GM18499 (cell line): ENCODE measurements around the gene CHSY1.

ENCODE experiments used
- ATAC-seq: cut with Tn5 transposase; IDR thresholded peaks from one replicate; pipeline ENCODE4 v1.9.1; 2021; ENCODE audit warnings: moderate number of reproducible peaks; ENCODE audit not compliant: insufficient read depth, unreplicated experiment

The CHSY1 gene

GRCh38 chr15:101176625-101177024 is 75.2 kb downstream of the CHSY1 start:
- no peak for ATAC-seq

- no peak for ATAC-seq
Measured at GRCh38 chr15:101175401-101175800, 76.4 kb downstream of the CHSY1 start.

GRCh38 chr15:101174152-101174920 is 77.5 kb downstream of the CHSY1 start:
- no peak for ATAC-seq

GRCh38 chr15:101173233-101174119 is 78.4 kb downstream of the CHSY1 start:
- ATAC-seq: no peak

- no peak for ATAC-seq
Measured at GRCh38 chr15:101172501-101173071, 79.3 kb downstream of the CHSY1 start.

- no peak for ATAC-seq
Measured at GRCh38 chr15:101171954-101172353, 79.9 kb downstream of the CHSY1 start.

- no peak for ATAC-seq
Measured at GRCh38 chr15:101170568-101171350, 81.1 kb downstream of the CHSY1 start.

GRCh38 chr15:101169495-101170071 is 82.3 kb downstream of the CHSY1 start:
- no peak for ATAC-seq

GRCh38 chr15:101168898-101169494 is 82.9 kb downstream of the CHSY1 start:
- ATAC-seq: no peak

- ATAC-seq: no peak
Measured at GRCh38 chr15:101168463-101168824, 83.4 kb downstream of the CHSY1 start.

GRCh38 chr15:101167753-101168462 is 83.9 kb downstream of the CHSY1 start:
- ATAC-seq: no peak

- ATAC-seq: no peak
Measured at GRCh38 chr15:101167411-101167752, 84.5 kb downstream of the CHSY1 start.

- no peak for ATAC-seq
Measured at GRCh38 chr15:101165905-101166471, 85.9 kb downstream of the CHSY1 start.

GRCh38 chr15:101162701-101163483 is 89.0 kb downstream of the CHSY1 start:
- no peak for ATAC-seq

- ATAC-seq: no peak
Measured at GRCh38 chr15:101161656-101162055, 90.2 kb downstream of the CHSY1 start.

- ATAC-seq: no peak
Measured at GRCh38 chr15:101159936-101160815, 91.7 kb downstream of the CHSY1 start.
